Heart left ventricle (tissue), 13 donors: ENCODE measurements around the gene MESP1.

Experiments
- CTCF ChIP-seq, 12 donors: fragments of 200-600 bp; sonication (generic) in 4 of 12; IDR thresholded peaks; one replicate each; pipeline versions ENCODE4 v1.5.0 to v1.8.0; 2018 to 2022; ENCODE audit warnings: antibody characterized with exemption in 12 of 12, mild to moderate bottlenecking in 5 of 12
- POLR2A ChIP-seq, 2 donors: fragments of 450-650 bp; IDR thresholded peaks; one replicate each; pipeline ENCODE4 v1.6.1; 2017; ENCODE audit warnings: antibody characterized with exemption in 2 of 2, mild to moderate bottlenecking in 2 of 2, moderate library complexity in 2 of 2
- donor health status: ischemic (EF 13 %, LVEDD 7.1; RV severe dilation, severe dysfunction).
- donor health status: DM: no; HTN: yes; CAD: no.
- donor health status: DM: no; HTN: no; CAD: no.
- donor health status: ischemic (EF 25% LVEDD 6.9; RV normal size, moderate dysfunction).
- donor health status: ischemic (EF 25% LVEDD 5.7; RV mildly dilated, moderate dysfunction).
- donor health status: ischemic (EF 35%, LVEDD 5.7; RV mildly dilated, moderate dysfunction).
- donor health status: nonischemic (EF 11% LVEDD 7.7; RV severe dilation, severe dysfunction).
- donor health status: DM: yes; HTN: yes; CAD: no.
- donor health status: PGD.
- donor health status: ischemic (EF 29% LVEDD 5.4; RV normal size, mild dysfunction).
- donor health status: nonischemic (EF 23%, LVEDD 6.1; RV moderate dilation, normal function).

- TF ChIP-seq POLR2A (IDR thresholded peaks at IDR 0.05) (no peak), CTCF (IDR thresholded peaks at IDR 0.05) (no peak)
Observed at GRCh38 chr15:89755701-89756100, 4.7 kb upstream of the MESP1 start.
